ENCODE measurements around the gene OR2V1.

GRCh38 chr5:181100121-181100875 is 30.7 kb downstream of the OR2V1 start:
- TF ChIP-seq, protein P1, sequence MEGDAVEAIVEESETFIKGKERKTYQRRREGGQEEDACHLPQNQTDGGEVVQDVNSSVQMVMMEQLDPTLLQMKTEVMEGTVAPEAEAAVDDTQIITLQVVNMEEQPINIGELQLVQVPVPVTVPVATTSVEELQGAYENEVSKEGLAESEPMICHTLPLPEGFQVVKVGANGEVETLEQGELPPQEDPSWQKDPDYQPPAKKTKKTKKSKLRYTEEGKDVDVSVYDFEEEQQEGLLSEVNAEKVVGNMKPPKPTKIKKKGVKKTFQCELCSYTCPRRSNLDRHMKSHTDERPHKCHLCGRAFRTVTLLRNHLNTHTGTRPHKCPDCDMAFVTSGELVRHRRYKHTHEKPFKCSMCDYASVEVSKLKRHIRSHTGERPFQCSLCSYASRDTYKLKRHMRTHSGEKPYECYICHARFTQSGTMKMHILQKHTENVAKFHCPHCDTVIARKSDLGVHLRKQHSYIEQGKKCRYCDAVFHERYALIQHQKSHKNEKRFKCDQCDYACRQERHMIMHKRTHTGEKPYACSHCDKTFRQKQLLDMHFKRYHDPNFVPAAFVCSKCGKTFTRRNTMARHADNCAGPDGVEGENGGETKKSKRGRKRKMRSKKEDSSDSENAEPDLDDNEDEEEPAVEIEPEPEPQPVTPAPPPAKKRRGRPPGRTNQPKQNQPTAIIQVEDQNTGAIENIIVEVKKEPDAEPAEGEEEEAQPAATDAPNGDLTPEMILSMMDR (IDR thresholded peaks at IDR 0.05; ENCODE audit: low read depth, low read length, poor library complexity, severe bottlenecking), result no peak
- no peak for TF ChIP-seq EZH2phosphoT487 (IDR thresholded peaks at IDR 0.05; ENCODE audit: borderline replicate concordance, low read length)

Measured in DOHH2 (cell line).